Activated naive CD4-positive, alpha-beta T cell treated with anti-CD3 and anti-CD28 coated beads, Interleukin-2, amount 50 U/mL, for 24 hours (primary cell): ENCODE measurements around the gene OR51B5.
"Not testable (repeated sequence)": the region's sequence is repeated elsewhere in the genome, so short reads cannot be mapped to it uniquely, and the experiment has no call there.

Experiments used
- H3K27ac Mint-ChIP-seq: one replicate; pipeline ENCODE4 v1.8.0; 2021; ENCODE audit warnings: mild to moderate bottlenecking, mixed read lengths
- H3K27me3 Mint-ChIP-seq: one replicate; pipeline ENCODE4 v1.8.0; 2021; ENCODE audit warnings: mixed read lengths
- H3K36me3 Mint-ChIP-seq: one replicate; pipeline ENCODE4 v1.8.0; 2021; ENCODE audit warnings: mixed read lengths
- H3K4me1 Mint-ChIP-seq: one replicate; pipeline ENCODE4 v1.8.0; 2021; ENCODE audit warnings: mixed read lengths
- H3K4me3 Mint-ChIP-seq: one replicate; pipeline ENCODE4 v1.8.0; 2021; ENCODE audit warnings: mild to moderate bottlenecking, mixed read lengths
- H3K9me3 Mint-ChIP-seq: one replicate; pipeline ENCODE4 v1.8.0; 2021; ENCODE audit warnings: mixed read lengths

Gene OR51B5

GRCh38 chr11:5343474-5344335 lies at the start of gene OR51B5:
Gene OR51B5, minus strand, starts transcription at chr11:5343524. Its CDS starts 0 bp downstream, at chr11:5343524.
- Mint-ChIP-seq H3K9me3 (no peaks in the 10 kb centered on the region), H3K4me3 (no peak within 1 kb of the TSS), H3K27me3 (peaks cover 11% of the 10 kb centered on the region), H3K4me1 (no peaks in the 10 kb centered on the region), H3K36me3 (no peaks in the 10 kb centered on the region), H3K27ac (no peak within 1 kb of the TSS)

DNA sequence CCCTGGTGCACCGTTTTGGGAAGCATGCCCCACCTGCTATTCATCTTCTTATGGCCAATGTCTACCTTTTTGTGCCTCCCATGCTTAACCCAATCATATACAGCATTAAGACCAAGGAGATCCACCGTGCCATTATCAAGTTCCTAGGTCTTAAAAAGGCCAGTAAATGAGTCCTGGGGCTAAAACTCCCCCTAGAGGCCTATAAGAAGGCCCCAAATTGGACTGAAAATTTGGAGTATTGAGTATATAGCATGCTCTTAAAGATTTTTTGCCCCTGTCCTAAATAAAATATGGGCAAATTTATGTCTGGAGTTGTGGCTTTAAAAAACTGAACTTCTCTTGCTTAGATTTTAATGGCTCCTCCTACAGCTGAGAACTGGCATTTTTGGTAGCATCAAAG lies 46.9 kb upstream of the OR51B5 start:
- H3K4me3 Mint-ChIP-seq, result no peak overlapping the region
- H3K27ac Mint-ChIP-seq, result no peak overlapping the region
- H3K9me3 Mint-ChIP-seq, result no peaks in the 10 kb centered on the region
- no peaks in the 10 kb centered on the region for H3K4me1 Mint-ChIP-seq
- no peaks in the 10 kb centered on the region for H3K27me3 Mint-ChIP-seq
- H3K36me3 Mint-ChIP-seq, result no peaks in the 10 kb centered on the region

- peaks cover 6% of the 10 kb centered on the region for H3K27me3 Mint-ChIP-seq
- no peaks in the 10 kb centered on the region for H3K4me1 Mint-ChIP-seq
- no peak overlapping the region for H3K27ac Mint-ChIP-seq
- H3K4me3 Mint-ChIP-seq, result no peak overlapping the region
- no peaks in the 10 kb centered on the region for H3K9me3 Mint-ChIP-seq
- H3K36me3 Mint-ChIP-seq, result no peaks in the 10 kb centered on the region
These were observed 41.0 kb upstream of the OR51B5 start for GRCh38 chr11:5384335-5384734.

DNA sequence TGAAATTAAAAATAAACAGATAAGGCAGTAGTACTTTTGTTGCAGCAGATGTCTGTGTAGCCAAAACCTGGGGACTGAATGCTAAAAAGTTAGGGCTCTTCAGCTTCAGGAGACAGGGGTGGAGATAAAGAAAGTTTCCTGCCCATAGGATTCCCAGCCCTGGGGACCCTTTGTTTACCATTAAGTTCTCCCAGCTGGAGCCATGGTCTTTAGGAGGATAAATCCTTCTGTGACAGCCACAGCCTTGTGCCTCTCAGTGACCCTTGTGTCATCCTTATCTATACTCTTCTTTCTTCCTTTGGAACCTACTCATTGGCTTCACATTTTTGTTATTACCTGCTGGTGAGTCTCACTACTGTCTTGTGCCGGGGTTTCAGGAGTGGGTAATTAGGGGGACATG lies 40.3 kb upstream of the OR51B5 start, which contains the start of gene OR51M1:
OR51M1 (plus strand) TSS at position 237 of the 400 bp plus-strand sequence. CDS start 5,587 bp downstream, outside the sequence.
- peaks cover 6% of the 10 kb centered on the region for H3K27me3 Mint-ChIP-seq
- no peak within 1 kb of the TSS for H3K27ac Mint-ChIP-seq
- H3K36me3 Mint-ChIP-seq, result no peaks in the 10 kb centered on the region
- no peak within 1 kb of the TSS for H3K4me3 Mint-ChIP-seq
- no peaks in the 10 kb centered on the region for H3K9me3 Mint-ChIP-seq
- H3K4me1 Mint-ChIP-seq, result no peaks in the 10 kb centered on the region

DNA sequence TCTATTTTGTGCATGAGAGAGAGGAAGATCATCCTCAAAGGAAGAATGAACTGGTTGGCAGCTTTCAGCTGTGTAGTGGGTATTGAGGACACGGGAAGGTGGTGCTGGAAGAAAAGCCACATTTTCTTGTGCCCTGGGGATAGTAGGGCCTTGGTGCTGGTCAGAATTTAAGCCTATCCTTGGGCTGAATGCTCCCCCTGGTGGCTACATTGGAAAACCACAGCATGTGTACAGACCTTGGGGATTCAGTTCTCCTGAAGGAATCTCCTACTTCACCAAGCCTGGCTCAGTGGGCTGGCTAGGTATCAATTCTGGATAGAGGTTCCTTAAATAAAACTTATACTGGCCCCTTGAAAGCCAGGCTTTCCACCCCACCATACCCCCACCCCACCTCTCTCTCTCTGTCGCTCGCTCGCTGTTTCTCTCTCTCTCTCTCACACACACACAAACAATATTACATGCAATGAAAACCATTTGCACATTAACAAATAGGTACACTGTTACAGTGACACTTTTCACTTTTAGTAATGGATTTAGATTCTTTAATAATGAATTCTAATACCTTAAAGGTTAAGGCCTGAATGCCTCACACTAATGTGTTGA lies 37.5 kb upstream of the OR51B5 start:
- no peaks in the 10 kb centered on the region for H3K36me3 Mint-ChIP-seq
- peaks cover 6% of the 10 kb centered on the region for H3K27me3 Mint-ChIP-seq
- no peaks in the 10 kb centered on the region for H3K4me1 Mint-ChIP-seq
- no peak overlapping the region for H3K4me3 Mint-ChIP-seq
- H3K27ac Mint-ChIP-seq, result no peak overlapping the region
- H3K9me3 Mint-ChIP-seq, result peaks cover 5% of the 10 kb centered on the region

DNA sequence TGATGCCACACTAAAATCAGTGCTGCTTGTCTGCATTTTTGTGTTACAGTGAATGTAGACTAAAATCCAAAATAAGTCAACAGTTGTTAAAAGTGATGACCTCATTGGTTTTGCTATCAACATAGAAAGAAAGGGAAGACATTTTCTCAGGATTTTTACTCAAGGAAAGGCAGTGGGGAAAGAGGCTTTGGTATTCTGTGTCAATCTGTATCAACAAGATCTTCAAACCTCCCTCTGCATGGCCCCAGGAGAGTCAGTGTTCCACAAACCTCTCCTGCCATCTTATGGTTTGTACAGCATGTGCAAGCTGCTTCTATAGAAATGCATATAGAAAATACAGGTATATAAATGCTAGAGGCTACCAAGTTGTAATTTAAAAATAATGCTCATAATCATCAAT lies 26.5 kb upstream of the OR51B5 start:
- Mint-ChIP-seq H3K36me3 (no peaks in the 10 kb centered on the region), H3K27me3 (peaks cover 8% of the 10 kb centered on the region), H3K4me3 (no peak overlapping the region), H3K27ac (no peak overlapping the region), H3K4me1 (no peaks in the 10 kb centered on the region), H3K9me3 (no peaks in the 10 kb centered on the region)

DNA sequence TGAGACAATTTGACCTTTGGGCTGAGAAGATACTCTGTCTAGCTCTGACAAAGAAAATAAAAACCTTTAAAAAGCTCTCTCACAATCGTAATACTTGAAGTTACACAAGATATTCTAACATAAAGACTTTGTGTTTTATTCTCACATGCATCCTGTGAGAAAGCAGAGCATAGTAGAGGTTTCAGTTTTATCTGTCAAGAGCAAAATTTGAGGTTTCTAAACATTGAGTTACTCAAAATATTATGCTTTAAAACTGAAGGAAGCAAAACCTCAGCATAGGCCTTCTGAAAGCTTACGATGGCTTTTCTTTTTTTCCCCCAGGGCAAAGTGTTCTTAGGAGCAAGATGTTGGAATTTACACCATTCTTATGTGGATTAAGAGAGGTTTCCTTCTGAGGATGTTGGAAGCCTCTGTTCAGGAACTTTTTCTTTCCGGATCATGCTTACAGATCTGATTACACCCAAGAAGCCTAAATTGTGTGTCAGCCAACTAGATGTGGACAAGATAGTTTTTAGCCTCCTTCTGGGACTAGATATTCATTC lies 25.2 kb upstream of the OR51B5 start:
- Mint-ChIP-seq H3K4me1 (no peaks in the 10 kb centered on the region), H3K9me3 (no peaks in the 10 kb centered on the region), H3K36me3 (no peaks in the 10 kb centered on the region), H3K4me3 (no peak overlapping the region), H3K27me3 (peaks cover 8% of the 10 kb centered on the region), H3K27ac (no peak overlapping the region)

DNA sequence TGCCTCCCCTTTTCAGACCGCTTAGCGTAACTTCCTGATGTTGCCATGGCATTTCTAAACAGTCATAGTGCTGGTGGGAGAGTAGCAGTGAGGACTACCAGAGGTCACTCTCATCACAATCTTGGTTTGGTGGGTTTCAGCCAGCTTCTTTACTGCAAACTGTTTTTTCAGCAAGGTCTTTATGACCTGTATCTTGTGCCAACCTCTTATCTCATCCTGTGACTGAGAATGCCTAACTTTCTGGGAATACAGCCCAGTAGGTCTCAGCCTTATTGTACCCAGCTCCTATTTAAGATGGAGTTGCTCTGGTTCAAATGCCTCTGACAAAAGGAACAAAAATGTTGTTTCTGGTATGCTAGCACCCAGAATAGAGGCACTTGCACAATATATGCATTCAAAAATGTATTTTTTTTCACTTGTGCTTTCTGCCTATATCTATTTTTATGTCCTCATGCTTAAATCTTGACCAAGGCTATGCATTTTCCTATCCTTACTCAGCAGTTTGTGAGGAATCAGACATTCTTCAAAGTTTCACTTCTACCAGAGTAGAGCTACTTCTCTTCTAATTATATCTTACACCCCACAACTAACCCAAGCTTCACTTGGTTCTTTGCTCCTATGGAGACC lies 24.2 kb upstream of the OR51B5 start:
- H3K27ac Mint-ChIP-seq, result no peak overlapping the region
- H3K9me3 Mint-ChIP-seq, result no peaks in the 10 kb centered on the region
- H3K4me3 Mint-ChIP-seq, result no peak overlapping the region
- H3K4me1 Mint-ChIP-seq, result no peaks in the 10 kb centered on the region
- peaks cover 5% of the 10 kb centered on the region for H3K27me3 Mint-ChIP-seq
- no peaks in the 10 kb centered on the region for H3K36me3 Mint-ChIP-seq

- H3K27me3 Mint-ChIP-seq, result peaks cover 4% of the 10 kb centered on the region
- H3K27ac Mint-ChIP-seq, result no peak overlapping the region
- no peak overlapping the region for H3K4me3 Mint-ChIP-seq
- no peaks in the 10 kb centered on the region for H3K4me1 Mint-ChIP-seq
- H3K36me3 Mint-ChIP-seq, result no peaks in the 10 kb centered on the region
- no peaks in the 10 kb centered on the region for H3K9me3 Mint-ChIP-seq
These were observed 23.5 kb upstream of the OR51B5 start for GRCh38 chr11:5366856-5367255.

- H3K4me3 Mint-ChIP-seq, H3K4me1 Mint-ChIP-seq, H3K9me3 Mint-ChIP-seq, H3K36me3 Mint-ChIP-seq, H3K27me3 Mint-ChIP-seq, H3K27ac Mint-ChIP-seq: not testable (repeated sequence)
These were observed 23.0 kb upstream of the OR51B5 start for GRCh38 chr11:5366365-5366764.

DNA sequence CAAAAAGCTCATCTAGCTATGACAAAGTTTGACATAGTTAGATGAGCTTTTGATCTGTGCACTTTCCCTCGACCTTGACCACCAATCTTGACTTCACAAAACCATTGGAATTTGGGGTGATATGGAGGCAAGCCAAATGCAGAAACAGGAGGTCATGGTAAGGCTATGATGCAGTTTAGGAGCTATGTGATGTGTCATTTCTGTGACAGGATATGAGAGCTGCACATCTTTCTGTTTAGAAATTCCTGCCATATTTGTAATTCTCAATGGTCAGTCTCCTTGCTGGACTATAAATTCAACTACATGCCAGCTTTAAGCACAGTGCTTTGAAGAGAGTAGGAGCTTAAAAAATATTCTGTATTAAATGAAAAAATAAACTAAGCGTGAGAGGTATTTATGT lies 20.9 kb upstream of the OR51B5 start:
- H3K4me3 Mint-ChIP-seq, result no peak overlapping the region
- no peaks in the 10 kb centered on the region for H3K36me3 Mint-ChIP-seq
- H3K27me3 Mint-ChIP-seq, result peaks cover 2% of the 10 kb centered on the region
- H3K27ac Mint-ChIP-seq, result no peak overlapping the region
- H3K4me1 Mint-ChIP-seq, result no peaks in the 10 kb centered on the region
- no peaks in the 10 kb centered on the region for H3K9me3 Mint-ChIP-seq

DNA sequence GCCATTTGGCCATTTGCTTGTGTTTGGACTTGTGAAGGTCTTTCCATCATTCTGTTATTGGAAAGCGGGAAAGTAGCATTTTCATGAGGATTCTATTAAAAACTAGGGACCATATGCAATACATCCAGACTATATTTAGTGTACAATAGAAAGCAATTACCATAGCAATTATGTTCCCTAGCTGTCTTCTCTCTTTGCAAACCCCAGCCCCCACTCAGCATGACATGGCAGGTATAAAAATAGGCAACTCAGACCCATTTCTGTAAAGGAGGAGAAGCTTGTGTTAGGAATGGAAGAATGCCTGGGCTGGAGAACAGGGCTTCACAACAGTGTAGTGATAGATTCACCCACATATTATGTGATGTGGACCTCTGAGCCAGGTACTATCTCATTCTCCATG lies 20.4 kb upstream of the OR51B5 start:
- Mint-ChIP-seq H3K4me1 (no peaks in the 10 kb centered on the region), H3K9me3 (no peaks in the 10 kb centered on the region), H3K27me3 (peaks cover 2% of the 10 kb centered on the region), H3K4me3 (no peak overlapping the region), H3K27ac (no peak overlapping the region), H3K36me3 (no peaks in the 10 kb centered on the region)

- H3K4me1 Mint-ChIP-seq, result no peaks in the 10 kb centered on the region
- H3K27me3 Mint-ChIP-seq, result peaks cover 2% of the 10 kb centered on the region
- H3K4me3 Mint-ChIP-seq, result no peak overlapping the region
- no peaks in the 10 kb centered on the region for H3K36me3 Mint-ChIP-seq
- H3K27ac Mint-ChIP-seq, result no peak overlapping the region
- no peaks in the 10 kb centered on the region for H3K9me3 Mint-ChIP-seq
These were observed 18.8 kb upstream of the OR51B5 start for GRCh38 chr11:5362017-5362625.

DNA sequence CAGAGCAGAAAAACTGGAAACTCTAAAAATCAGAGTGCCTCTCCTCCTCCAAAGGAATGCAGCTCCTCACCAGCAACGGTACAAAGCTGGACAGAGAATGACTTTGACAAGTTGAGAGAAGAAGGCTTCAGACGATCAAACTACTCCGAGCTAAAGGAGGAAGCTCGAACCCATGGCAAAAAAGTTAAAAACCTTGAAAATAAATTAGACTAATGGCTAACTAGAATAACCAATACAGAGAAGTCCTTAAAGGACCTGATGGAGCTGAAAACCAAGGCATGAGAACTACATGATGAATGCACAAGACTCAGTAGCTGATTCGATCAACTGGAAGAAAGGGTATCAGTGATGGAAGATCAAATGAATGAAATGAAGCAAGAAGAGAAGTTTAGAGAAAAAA lies 12.7 kb upstream of the OR51B5 start:
- not testable (repeated sequence) for H3K36me3 Mint-ChIP-seq, H3K9me3 Mint-ChIP-seq, H3K4me1 Mint-ChIP-seq, H3K4me3 Mint-ChIP-seq, H3K27me3 Mint-ChIP-seq, H3K27ac Mint-ChIP-seq

- no peak within 1 kb of the TSS for H3K4me3 Mint-ChIP-seq
- no peaks in the 10 kb centered on the region for H3K9me3 Mint-ChIP-seq
- no peak within 1 kb of the TSS for H3K27ac Mint-ChIP-seq
These were observed 7.9 kb upstream of the OR51B5 start, which contains the start of gene OR51B6 for GRCh38 chr11:5351208-5351607. Gene OR51B6, plus strand, starts transcription at chr11:5351508. Its CDS starts 0 bp downstream, at chr11:5351508.

More at GRCh38 chr11:5351208-5351607, 7.9 kb upstream of the OR51B5 start, which contains the start of gene OR51B6:
- H3K4me1 Mint-ChIP-seq, result no peaks in the 10 kb centered on the region
- no peaks in the 10 kb centered on the region for H3K36me3 Mint-ChIP-seq
- peaks cover 9% of the 10 kb centered on the region for H3K27me3 Mint-ChIP-seq
